HG03354 (cell line): ENCODE results near the gene PDCD4.

Experiments
- ATAC-seq: cut with Tn5 transposase; IDR thresholded peaks from one replicate; pipeline ENCODE4 v1.9.1; 2021; ENCODE audit warnings: mild to moderate bottlenecking; ENCODE audit not compliant: unreplicated experiment, poor library complexity, severe bottlenecking

The PDCD4 gene

GRCh38 chr10:110859973-110860376 is 11.8 kb upstream of the PDCD4 start:
- peak; percentile 2 for ATAC-seq

DNA sequence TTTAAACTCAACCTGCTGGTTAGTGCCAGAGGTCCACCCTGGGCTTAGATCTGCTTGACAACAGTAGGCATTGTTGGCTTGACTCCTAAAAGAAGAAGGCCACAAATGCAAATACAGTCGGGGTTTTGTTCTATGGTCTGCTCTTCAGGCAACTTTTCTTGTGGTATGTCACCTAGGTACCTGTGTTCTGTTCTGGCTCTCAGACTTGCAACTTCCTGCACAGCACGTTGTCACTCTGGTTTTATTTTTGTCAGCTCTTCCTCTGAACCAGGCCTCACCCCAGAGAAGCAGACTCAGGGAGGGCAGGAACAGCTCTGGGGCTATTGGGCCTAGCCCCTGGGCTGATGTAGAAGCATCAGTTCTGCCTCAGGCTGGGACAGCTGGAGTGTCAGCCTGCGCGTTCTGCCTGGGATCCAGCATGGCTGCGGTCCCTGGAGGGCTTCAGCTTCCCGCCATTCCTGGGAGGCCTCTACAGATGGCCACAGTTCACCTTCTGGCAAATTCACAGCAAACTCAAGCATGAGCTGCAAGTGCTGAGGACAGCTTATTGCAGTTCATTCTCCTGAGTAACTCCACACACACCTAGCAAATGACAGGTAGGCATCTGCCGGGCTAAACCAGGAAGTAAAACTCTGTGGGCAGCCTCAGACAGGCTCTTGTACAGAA is 11.0 kb upstream of the PDCD4 start:
- peak; percentile 55 for ATAC-seq

DNA sequence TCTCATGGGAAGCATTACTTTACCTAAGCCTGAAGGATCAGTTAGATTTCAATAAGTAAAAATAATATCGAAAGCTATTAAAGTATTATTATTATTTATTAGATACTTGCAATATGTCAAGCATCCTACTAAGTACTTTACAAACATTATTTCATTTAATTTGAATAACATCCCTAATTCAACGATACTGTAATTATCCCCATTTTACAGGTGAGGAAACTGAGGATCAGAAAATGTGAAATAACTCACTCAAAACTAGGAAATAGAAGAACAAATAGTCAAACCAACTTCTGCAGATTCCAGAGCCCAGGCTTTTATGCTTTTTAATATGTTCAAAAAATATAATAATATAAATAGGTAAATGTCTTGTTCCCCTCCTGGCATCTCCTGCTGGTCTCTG is 10.3 kb upstream of the PDCD4 start:
- ATAC-seq = no peak

DNA sequence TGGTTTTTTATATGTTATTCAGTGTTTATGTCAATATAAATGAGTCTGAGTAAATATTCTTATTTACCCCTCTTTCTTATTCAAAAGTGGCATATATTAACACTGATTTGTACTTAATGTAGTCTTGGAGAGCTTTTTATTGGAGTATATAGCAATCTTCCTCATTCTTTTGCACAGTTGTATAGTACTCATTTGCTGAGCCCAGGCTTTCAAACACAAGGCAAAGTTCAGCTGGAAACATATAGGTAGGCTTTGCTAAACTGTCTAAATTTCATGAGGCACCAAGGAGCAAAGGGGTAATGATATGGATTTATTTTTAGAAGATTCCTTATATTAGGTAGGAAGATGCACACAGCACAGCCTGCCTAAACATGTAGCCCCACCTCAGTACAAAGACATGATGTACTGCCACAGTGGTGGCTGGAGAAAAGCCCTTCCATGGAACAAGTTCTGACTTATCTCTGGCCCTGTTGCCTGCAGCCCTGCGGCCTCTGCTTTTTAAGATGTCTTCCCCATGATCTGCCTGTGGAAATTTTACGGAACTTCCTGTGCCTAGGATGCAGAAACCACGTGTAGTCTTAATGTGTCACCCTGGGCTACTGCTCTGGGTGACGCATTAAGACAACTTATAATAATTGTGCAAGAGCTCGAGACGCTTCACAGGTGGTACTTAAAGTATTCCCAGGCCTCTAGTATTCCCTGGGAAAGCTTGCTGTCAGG is 9.6 kb upstream of the PDCD4 start:
- no peak for ATAC-seq

DNA sequence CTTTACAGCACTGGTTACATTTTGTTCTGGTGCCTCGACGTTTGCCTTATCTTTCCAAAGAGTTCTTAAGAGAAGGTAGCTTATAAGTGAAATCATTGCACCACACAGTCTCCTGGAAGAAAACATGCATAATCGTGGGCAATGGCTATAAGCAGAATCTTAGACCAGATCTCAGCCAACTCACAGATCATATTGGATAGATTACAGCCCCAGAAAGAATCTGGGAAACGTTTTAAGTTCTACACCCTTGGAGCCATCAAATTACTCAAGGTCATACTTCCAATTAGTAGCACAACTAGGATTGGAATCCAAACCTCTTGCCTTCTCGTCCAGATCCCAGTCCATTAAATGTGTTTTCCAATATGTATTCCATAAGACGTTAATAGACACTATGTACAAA is 8.8 kb upstream of the PDCD4 start:
- no peak for ATAC-seq

GRCh38 chr10:110863361-110863760 is 8.4 kb upstream of the PDCD4 start:
- ATAC-seq = no peak

DNA sequence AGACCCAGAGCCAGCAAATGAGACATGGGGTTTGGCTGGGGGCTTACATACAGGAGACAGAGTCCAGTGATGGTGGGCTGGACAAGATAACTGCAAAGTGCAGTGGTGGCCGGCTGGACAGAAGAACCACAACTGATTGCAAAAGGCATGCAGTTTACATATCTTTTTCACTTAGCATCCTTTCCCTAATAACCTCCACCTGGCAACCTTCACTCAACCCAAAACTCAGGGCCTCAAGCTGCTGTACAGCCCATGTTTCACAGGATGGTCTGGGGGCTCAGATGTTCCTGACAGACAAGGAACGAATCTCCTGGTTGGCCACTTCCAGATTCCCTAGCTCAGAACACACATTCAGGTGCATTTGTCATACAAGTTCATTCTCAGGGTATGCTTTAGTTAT is 7.8 kb upstream of the PDCD4 start:
- no peak for ATAC-seq

GRCh38 chr10:110864662-110865140 is 7.0 kb upstream of the PDCD4 start:
- ATAC-seq = peak; percentile 68

DNA sequence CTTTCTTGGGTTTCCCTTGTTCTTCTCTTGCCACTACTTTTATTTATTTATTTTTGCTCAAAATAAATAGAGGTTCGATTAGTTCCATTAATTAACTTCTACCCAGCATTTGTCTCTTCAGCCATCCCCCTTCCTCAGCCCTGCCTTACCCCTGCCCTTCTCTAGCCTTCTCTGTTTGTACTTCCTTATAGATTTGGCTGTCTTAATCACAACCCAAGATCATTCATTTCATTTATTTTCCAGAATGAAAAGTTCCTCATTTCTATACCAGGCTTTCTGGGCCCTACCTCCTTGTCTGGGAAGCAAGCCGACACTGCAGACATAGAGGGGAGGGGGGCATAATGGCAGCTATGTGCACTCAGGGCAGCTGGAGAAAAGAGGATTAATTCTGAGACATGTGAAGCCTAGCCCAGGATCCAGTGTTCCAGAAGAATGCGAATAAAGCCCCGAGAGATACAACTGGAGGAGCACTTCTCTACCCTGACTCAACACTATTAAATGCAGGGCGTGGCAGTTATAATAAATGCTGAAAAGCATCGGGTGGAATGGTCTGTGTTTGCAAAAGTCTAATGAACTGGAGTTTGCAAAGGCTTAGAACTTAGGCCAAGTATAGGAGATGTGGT is 6.4 kb upstream of the PDCD4 start:
- no peak for ATAC-seq

DNA sequence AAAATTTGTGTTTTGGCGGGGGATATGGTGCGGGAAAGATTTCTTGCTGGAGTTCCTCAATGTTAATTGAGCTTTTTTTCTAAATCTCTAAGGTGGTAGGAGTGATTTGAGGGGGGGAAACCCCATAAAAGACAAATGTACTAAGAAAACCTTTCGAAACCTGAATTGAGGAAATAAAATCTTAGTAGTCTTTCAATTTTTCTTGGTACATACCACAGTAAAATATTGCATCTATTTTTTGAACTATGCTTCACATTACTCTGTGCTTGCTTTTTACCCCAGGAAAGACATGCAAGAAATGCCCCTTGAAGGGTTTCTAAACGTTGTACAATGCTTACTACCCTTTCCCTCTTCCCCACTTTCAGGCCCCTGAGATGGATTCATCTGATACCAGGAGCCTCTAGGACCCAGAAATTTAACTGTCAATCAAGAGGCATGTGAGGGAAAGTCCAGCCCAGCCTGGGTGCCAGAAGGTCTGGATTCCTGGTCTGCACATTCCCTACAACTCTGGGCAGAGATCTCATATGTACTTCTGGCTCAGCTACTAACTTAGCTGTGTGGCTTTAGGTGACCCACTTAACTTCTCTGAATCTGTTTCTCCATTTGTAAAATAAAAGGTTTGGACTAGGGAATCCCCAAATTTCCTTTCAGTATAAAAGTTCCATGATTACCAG is 5.8 kb upstream of the PDCD4 start:
- ATAC-seq = no peak

- ATAC-seq = peak; percentile 32
These were observed 4.5 kb upstream of the PDCD4 start for GRCh38 chr10:110867011-110867806.

DNA sequence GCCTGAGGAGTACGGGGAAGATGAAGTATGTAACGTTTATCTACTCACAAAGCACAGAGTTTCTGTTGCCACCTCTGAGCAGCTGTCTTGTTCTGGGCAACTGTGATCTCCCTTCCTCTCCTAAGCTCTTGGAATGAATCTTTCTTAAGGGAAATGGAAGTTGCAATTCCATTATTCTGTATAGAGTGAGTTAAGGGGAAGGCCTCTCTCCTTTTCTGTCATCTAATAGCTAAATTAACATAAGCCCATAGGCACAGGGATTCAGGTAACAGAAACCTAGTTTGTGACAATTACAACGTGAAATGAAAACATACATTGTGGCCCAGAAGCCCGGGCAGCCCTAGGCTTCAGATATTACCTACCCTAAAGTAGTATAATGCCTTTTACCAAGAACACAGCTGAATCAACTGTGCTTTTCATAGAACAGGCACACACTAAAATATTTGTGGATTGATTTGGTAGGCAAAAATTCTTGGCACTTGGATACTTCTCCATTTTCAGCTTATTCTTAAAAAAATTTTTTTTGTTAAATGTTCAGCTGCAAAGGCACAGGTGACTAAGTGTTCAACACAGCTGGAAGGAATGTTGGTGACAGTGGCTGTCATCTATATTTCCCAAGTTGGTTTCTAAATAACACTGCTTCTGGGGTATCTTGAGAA is 3.8 kb upstream of the PDCD4 start:
- no peak for ATAC-seq

GRCh38 chr10:110868981-110869380 is 2.7 kb upstream of the PDCD4 start:
- peak; percentile 13 for ATAC-seq

GRCh38 chr10:110870823-110871297 is 868 bp upstream of the PDCD4 start:
- no peak for ATAC-seq

GRCh38 chr10:110872145-110872983 is 636 bp downstream of the PDCD4 start:
- ATAC-seq = peak; percentile 56

DNA sequence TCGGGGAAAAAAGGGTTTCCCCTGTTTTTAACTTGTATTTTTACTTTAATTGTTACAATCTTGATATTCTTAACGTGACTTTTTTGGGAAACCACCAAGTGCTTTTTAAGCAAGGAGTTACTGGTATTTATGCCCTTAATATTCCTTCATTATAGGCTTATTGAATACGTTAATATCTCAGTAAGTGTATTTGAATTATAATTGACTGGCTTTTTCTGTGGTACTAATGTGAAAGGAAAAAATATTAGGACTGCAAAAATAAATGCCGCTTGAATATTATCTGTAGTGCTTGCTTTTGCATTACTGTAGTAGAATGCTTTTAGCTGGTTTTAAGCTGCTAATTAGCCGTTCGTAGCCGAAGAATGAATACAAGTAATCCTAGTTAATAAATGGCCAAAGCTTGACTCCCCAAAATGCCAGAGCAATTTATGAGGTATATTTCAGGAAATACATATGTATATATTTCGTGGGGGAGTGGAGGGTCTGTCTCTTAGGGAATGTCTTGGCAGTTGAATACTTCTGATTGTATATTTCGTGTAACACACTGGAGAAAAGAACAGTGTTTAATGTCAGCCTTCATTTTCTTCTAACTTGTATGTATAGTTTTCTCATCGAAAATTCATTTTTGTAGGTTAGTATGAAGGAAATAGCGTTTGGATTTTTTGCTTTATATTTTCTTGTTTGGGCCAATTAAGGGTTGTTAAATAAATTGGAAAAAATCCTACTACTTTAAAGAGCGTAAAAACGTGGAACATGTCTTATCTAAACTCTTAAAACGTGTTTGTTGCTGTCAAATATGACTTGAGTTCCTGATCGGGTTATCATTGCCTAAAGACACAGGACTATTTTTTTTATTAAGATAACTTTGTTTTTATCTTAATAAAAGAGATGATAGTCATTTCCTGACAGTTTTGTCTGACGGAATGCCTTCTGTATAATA is 1.5 kb downstream of the PDCD4 start:
- no peak for ATAC-seq

DNA sequence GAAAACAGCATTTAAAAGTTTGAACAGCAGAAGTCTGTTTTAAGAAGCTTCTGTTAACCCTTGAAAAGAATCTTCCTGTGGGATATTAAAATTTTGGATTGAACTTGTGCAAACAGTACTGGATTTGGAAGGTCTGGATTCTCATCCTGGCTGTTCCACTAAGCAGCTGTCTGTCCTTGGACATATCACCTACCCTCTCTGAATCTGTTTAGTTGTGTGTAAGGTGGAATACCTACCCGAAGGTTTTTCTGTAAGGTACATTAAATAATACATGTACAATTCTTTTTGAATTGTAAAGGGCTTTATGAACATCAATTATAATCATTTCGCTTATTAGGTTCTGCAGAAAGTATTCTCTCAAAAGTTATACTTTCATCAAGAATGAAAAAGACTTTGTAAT is 2.2 kb downstream of the PDCD4 start:
- ATAC-seq = no peak
